ENCODE data around the gene PNN.
"Not testable (repeated sequence)": the region's sequence is repeated elsewhere in the genome, so short reads cannot be mapped to it uniquely, and the experiment has no call there.

GRCh38 chr14:39231751-39232553 lies 56.9 kb downstream of the PNN start:
- TF ChIP-seq, protein P1, sequence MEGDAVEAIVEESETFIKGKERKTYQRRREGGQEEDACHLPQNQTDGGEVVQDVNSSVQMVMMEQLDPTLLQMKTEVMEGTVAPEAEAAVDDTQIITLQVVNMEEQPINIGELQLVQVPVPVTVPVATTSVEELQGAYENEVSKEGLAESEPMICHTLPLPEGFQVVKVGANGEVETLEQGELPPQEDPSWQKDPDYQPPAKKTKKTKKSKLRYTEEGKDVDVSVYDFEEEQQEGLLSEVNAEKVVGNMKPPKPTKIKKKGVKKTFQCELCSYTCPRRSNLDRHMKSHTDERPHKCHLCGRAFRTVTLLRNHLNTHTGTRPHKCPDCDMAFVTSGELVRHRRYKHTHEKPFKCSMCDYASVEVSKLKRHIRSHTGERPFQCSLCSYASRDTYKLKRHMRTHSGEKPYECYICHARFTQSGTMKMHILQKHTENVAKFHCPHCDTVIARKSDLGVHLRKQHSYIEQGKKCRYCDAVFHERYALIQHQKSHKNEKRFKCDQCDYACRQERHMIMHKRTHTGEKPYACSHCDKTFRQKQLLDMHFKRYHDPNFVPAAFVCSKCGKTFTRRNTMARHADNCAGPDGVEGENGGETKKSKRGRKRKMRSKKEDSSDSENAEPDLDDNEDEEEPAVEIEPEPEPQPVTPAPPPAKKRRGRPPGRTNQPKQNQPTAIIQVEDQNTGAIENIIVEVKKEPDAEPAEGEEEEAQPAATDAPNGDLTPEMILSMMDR (IDR thresholded peaks at IDR 0.05; ENCODE audit: insufficient read depth, low read depth, low read length): not testable (repeated sequence)
- not testable (repeated sequence) for TF ChIP-seq EZH2 (IDR thresholded peaks at IDR 0.05; ENCODE audit: insufficient read depth, low read length)

Measured in astrocyte (in vitro differentiated cells and primary cell).